Activated CD8-positive, alpha-beta T cell treated with anti-CD3 and anti-CD28 coated beads for 36 hours (primary cell): ENCODE results near the gene ACYP2. TPM values are rescaled to one million over a fixed set of nuclear protein-coding genes. Genes with fewer than 3 reads are reported as not detected.
"Not testable (repeated sequence)": the region's sequence is repeated elsewhere in the genome, so short reads cannot be mapped to it uniquely, and the experiment has no call there.

Source experiments
- ATAC-seq: fragments of 200-7000 bp; cut with Tn5 transposase; one replicate; pipeline ENCODE4 v1.10.0; 2021; ENCODE audit warnings: mild to moderate bottlenecking, moderate library complexity
- CTCF ChIA-PET: fragments of 350-600 bp; sonication (Branson Sonifier 250); formaldehyde crosslinking; loops from one replicate; lab custom pipeline; 2021; ENCODE audit warnings: antibody characterized with exemption; lab: Charles Lee
- POLR2A ChIA-PET: fragments of 350-600 bp; sonication (Branson Sonifier 250); formaldehyde crosslinking; loops from one replicate; lab custom pipeline; 2021; ENCODE audit warnings: antibody characterized with exemption; lab: Charles Lee
- DNase-seq: peaks from one replicate; pipeline ENCODE4 v3.0.0-alpha.2; 2020
- H3K27ac Mint-ChIP-seq: one replicate; pipeline ENCODE4 v1.8.0; 2021; ENCODE audit warnings: mild to moderate bottlenecking, mixed read lengths
- H3K27me3 Mint-ChIP-seq: one replicate; pipeline ENCODE4 v1.8.0; 2021; ENCODE audit warnings: mixed read lengths
- H3K36me3 Mint-ChIP-seq: one replicate; pipeline ENCODE4 v1.8.0; 2021; ENCODE audit warnings: low read depth, mixed read lengths
- H3K4me1 Mint-ChIP-seq: one replicate; pipeline ENCODE4 v1.8.0; 2021; ENCODE audit warnings: low read depth, mixed read lengths
- H3K4me3 Mint-ChIP-seq: one replicate; pipeline ENCODE4 v1.8.0; 2021; ENCODE audit warnings: mild to moderate bottlenecking, moderate library complexity, mixed read lengths
- H3K9me3 Mint-ChIP-seq: one replicate; pipeline ENCODE4 v1.8.0; 2021; ENCODE audit warnings: mixed read lengths
- CTCF ChIP-seq: fragments of 200-600 bp; IDR thresholded peaks from one replicate; pipeline ENCODE4 v1.8.0; 2022; ENCODE audit warnings: antibody characterized with exemption, mild to moderate bottlenecking
- intact Hi-C: fragments of 100-400 bp; cut with micrococcal nuclease; formaldehyde crosslinking; loops from one replicate; pipeline ENCODE4 v1.10.0; 2022
- total RNA-seq, 2 experiments: library from RNA; stranded (reverse); gene quantifications; one replicate each; pipeline ENCODE4 v1.2.3, GENCODE V29; 2021

Gene ACYP2
- 1 to 10 TPM; 5.8 to 6.0 TPM for total RNA-seq

- H3K4me3 Mint-ChIP-seq, result peak within 1 kb of the TSS; percentile 93
- TF ChIP-seq CTCF, result peak; percentile 27
- ATAC-seq (peak; percentile 90), DNase-seq (peak; percentile 91)
- H3K36me3 Mint-ChIP-seq, result peaks cover 20% of the 10 kb centered on the region
- H3K27me3 Mint-ChIP-seq, result no peaks in the 10 kb centered on the region
- ChIA-PET POLR2A (interaction anchor here (0.6 to 1.1 kb wide), 5 partner anchors 10 to 354 kb away, joined by 3 to 4 read pairs (median 3); no protein-coding TSS in a partner anchor), CTCF (interaction anchor here (1.1 to 3.0 kb wide), 4 partner anchors 8 to 589 kb away, joined by 3 to 16 read pairs (median 6); no protein-coding TSS in a partner anchor)
- peak within 1 kb of the TSS; percentile 100 for H3K27ac Mint-ChIP-seq
- peaks cover 6% of the 10 kb centered on the region for H3K9me3 Mint-ChIP-seq
- peaks cover 12% of the 10 kb centered on the region for H3K4me1 Mint-ChIP-seq
- intact Hi-C loops, result no loop called here
Measured at GRCh38 chr2:54115284-54116137, at the start of gene ACYP2. ACYP2 (plus strand) TSS chr2:54115615.

GRCh38 chr2:54065891-54066290 lies 49.5 kb upstream of the ACYP2 start:
- CTCF ChIA-PET, result no interaction called here
- intact Hi-C loops, result no loop called here
- H3K9me3 Mint-ChIP-seq, result no peaks in the 10 kb centered on the region
- POLR2A ChIA-PET, result no interaction called here
- no peak overlapping the region for H3K27ac Mint-ChIP-seq
- no peak overlapping the region for H3K4me3 Mint-ChIP-seq
- ATAC-seq (no peak), DNase-seq (no peak)
- no peak for TF ChIP-seq CTCF
- H3K36me3 Mint-ChIP-seq, result no peaks in the 10 kb centered on the region
- no peaks in the 10 kb centered on the region for H3K4me1 Mint-ChIP-seq
- no peaks in the 10 kb centered on the region for H3K27me3 Mint-ChIP-seq

GRCh38 chr2:54067851-54068375 lies 47.5 kb upstream of the ACYP2 start:
- no peak overlapping the region for H3K27ac Mint-ChIP-seq
- no peaks in the 10 kb centered on the region for H3K27me3 Mint-ChIP-seq
- ATAC-seq (no peak), DNase-seq (no peak)
- H3K4me3 Mint-ChIP-seq, result no peak overlapping the region
- no peaks in the 10 kb centered on the region for H3K4me1 Mint-ChIP-seq
- no peak for TF ChIP-seq CTCF
- no peaks in the 10 kb centered on the region for H3K9me3 Mint-ChIP-seq
- POLR2A ChIA-PET, result no interaction called here
- CTCF ChIA-PET, result interaction anchor here (0.9 kb wide), 1 partner anchor 11 kb away, joined by 3 read pairs; no protein-coding TSS in a partner anchor
- H3K36me3 Mint-ChIP-seq, result no peaks in the 10 kb centered on the region
- intact Hi-C loops, result no loop called here

- CTCF ChIA-PET, result interaction anchor here (1.4 kb wide), 1 partner anchor 18 kb away, joined by 3 read pairs; no protein-coding TSS in a partner anchor
- DNase-seq, result not testable (repeated sequence)
Measured at GRCh38 chr2:54072483-54072882, 42.9 kb upstream of the ACYP2 start.

GRCh38 chr2:54073796-54074195 lies 41.6 kb upstream of the ACYP2 start:
- DNase-seq (peak; percentile 8), ATAC-seq (no peak)
- Mint-ChIP-seq H3K9me3 (no peaks in the 10 kb centered on the region), H3K27ac (no peak overlapping the region), H3K4me3 (no peak overlapping the region), H3K4me1 (peaks cover 3% of the 10 kb centered on the region), H3K36me3 (no peaks in the 10 kb centered on the region), H3K27me3 (no peaks in the 10 kb centered on the region)
- ChIA-PET POLR2A (no interaction called here), CTCF (no interaction called here)
- intact Hi-C loops, result no loop called here
- TF ChIP-seq CTCF, result no peak

More at GRCh38 chr2:54072483-54072882, 42.9 kb upstream of the ACYP2 start:
- H3K27me3 Mint-ChIP-seq, POLR2A ChIA-PET, H3K36me3 Mint-ChIP-seq, ATAC-seq, H3K27ac Mint-ChIP-seq, intact Hi-C loops, H3K9me3 Mint-ChIP-seq, H3K4me3 Mint-ChIP-seq, H3K4me1 Mint-ChIP-seq: not testable (repeated sequence)
